ENCODE data around the gene AMOTL1.

Gene AMOTL1

DNA sequence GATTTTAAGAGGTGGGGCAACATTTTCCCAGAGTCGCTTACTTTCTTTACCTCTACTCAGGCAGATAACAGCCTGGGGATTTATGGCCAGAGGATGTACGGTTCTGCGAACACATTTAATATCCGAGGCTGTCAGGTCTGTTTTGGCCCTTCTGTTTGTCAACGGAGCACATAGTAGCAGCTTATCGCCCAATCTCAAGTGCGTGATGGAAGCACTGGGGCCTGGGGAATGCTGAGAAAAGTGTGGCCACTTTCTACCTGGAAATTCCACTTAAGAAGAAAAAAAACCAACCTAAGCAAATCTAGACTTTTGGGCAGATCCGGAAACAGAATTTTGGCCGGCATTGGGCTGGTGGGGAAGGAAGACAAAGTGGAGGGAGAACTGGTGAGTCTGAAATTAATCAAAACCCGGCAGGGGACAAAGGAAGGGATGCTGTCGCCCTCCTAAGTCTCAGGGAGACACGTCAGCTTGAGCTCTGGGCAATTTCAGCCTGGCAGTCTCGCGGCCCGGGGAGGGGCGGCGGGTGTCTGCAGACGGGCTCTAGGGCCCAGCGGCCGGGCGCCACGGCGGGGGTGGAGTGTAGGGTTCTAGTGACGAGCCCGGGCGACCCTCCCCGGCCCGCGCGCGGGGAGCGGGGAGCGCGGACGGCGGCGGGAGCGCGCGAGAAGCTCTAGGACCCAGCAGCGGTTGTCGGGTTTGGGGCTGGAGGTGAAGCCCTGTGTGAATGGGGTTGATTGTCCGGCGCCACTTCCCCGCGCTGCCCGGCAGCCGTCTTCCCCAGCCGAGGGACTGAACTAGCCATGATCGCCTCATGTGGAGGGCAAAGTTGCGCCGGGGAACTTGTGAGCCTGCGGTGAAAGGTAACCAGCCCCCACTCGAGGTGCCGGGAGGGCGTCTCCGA, at the start of gene AMOTL1:
TSS of gene AMOTL1 (plus strand) at position 656 of the 901 bp plus-strand sequence. CDS start at position 812, 156 bp downstream.
- Histone ChIP-seq H3K9ac (ENCODE audit: low read length) (peak within 1 kb of the TSS; percentile 69), H3K4me1 (ENCODE audit: control insufficient read depth, insufficient read depth, low read length) (peaks cover 23% of the 10 kb centered on the region), H3K9me3 (ENCODE audit: control insufficient read depth, low read length) (no peaks in the 10 kb centered on the region), H3K4me3 (ENCODE audit: low read length) (peak within 1 kb of the TSS; percentile 49), H3K36me3 (ENCODE audit: control insufficient read depth, insufficient read depth, low read length) (no peaks in the 10 kb centered on the region), H3K27me3 (ENCODE audit: control insufficient read depth, insufficient read depth, low read length) (peaks cover 8% of the 10 kb centered on the region)

GRCh38 chr11:94719876-94720275, 48.3 kb upstream of the AMOTL1 start:
- Histone ChIP-seq H3K36me3 (ENCODE audit: control insufficient read depth, insufficient read depth, low read length) (no peaks in the 10 kb centered on the region), H3K9ac (ENCODE audit: low read length) (no peak overlapping the region), H3K27me3 (ENCODE audit: control insufficient read depth, insufficient read depth, low read length) (no peaks in the 10 kb centered on the region), H3K9me3 (ENCODE audit: control insufficient read depth, low read length) (no peaks in the 10 kb centered on the region), H3K4me3 (ENCODE audit: low read length) (no peak overlapping the region), H3K4me1 (ENCODE audit: control insufficient read depth, insufficient read depth, low read length) (no peaks in the 10 kb centered on the region)

DNA sequence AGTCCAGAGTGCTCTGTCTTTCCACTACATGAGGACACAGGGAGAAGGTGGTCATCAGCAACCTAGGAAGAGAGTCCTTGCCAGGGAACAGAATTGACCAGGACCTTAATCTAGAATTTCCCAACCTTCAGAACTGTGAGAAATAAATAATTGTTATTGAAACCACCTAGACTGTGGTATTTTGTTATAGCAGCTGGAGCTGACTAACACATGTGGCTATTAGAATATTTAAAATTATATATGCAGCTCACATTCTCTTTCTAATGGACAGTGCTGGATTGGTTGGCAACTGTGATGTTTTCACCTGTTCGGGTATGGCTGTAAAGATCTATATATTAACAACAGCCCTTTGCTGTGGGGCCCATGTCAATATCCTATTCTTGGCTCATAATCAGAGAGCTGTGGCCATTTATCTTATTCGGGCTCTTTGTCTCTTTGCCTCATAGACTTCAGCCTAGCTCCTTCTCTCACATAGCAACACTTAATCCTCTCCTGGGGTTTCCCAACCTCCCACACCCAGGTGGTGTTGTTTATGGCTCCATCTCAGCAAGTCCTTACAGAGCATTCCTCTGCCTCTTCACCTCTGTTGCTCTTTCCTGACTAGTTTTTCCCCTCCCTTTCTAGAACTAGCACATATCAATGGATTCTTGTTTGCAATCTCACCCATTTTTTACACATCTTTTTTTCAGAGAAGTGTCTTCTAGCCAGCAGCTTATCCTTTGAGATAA, 46.4 kb upstream of the AMOTL1 start:
- H3K36me3 ChIP-seq (ENCODE audit: control insufficient read depth, insufficient read depth, low read length) = no peaks in the 10 kb centered on the region
- no peaks in the 10 kb centered on the region for H3K27me3 ChIP-seq (ENCODE audit: control insufficient read depth, insufficient read depth, low read length)
- H3K9ac ChIP-seq (ENCODE audit: low read length) = no peak overlapping the region
- no peaks in the 10 kb centered on the region for H3K4me1 ChIP-seq (ENCODE audit: control insufficient read depth, insufficient read depth, low read length)
- H3K4me3 ChIP-seq (ENCODE audit: low read length) = no peak overlapping the region
- H3K9me3 ChIP-seq (ENCODE audit: control insufficient read depth, low read length) = no peaks in the 10 kb centered on the region

DNA sequence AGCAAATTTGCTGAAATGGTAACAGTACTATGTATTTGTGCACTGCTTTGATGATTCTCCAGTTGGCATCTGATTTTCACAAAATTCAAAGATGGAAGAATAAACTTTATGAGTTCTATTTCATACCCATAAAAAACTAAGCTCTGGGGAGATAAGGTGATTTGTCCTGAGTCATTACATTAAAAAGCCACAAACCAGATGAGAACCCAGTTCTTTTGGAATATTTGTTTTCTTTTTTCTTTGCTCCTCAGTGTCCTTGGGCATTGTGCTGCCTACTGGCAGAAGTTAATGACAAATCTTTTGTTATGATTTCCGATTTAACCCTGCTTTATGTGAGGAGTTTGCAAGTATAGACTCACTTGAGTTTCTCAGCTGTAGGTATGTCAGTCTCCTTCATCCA, 45.4 kb upstream of the AMOTL1 start:
- Histone ChIP-seq H3K36me3 (ENCODE audit: control insufficient read depth, insufficient read depth, low read length) (no peaks in the 10 kb centered on the region), H3K4me3 (ENCODE audit: low read length) (no peak overlapping the region), H3K9ac (ENCODE audit: low read length) (no peak overlapping the region), H3K27me3 (ENCODE audit: control insufficient read depth, insufficient read depth, low read length) (no peaks in the 10 kb centered on the region), H3K9me3 (ENCODE audit: control insufficient read depth, low read length) (no peaks in the 10 kb centered on the region), H3K4me1 (ENCODE audit: control insufficient read depth, insufficient read depth, low read length) (no peaks in the 10 kb centered on the region)

DNA sequence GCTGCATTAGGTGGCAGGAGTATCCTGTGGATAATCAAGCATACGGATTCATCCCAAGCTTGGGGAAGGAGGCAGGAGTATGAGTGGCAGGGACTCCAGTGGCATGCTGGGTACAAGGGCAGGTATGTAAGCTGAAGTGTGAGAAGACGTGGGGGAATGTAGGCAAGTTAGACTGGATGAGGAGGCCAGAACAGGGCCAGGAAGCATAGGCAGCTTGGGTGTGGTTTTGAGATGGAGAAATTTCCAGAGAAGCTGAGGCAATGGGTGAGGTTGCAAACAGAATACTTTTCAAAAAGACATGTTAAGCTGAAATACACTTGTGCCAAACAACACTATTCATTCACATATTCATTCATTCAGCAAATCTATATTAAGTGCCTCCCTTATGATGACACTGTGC, 43.1 kb upstream of the AMOTL1 start:
- Histone ChIP-seq H3K36me3 (ENCODE audit: control insufficient read depth, insufficient read depth, low read length) (no peaks in the 10 kb centered on the region), H3K4me1 (ENCODE audit: control insufficient read depth, insufficient read depth, low read length) (no peaks in the 10 kb centered on the region), H3K9ac (ENCODE audit: low read length) (no peak overlapping the region), H3K27me3 (ENCODE audit: control insufficient read depth, insufficient read depth, low read length) (no peaks in the 10 kb centered on the region), H3K9me3 (ENCODE audit: control insufficient read depth, low read length) (no peaks in the 10 kb centered on the region), H3K4me3 (ENCODE audit: low read length) (no peak overlapping the region)

GRCh38 chr11:94727819-94728218, 40.3 kb upstream of the AMOTL1 start:
- Histone ChIP-seq H3K27me3 (ENCODE audit: control insufficient read depth, insufficient read depth, low read length) (no peaks in the 10 kb centered on the region), H3K36me3 (ENCODE audit: control insufficient read depth, insufficient read depth, low read length) (no peaks in the 10 kb centered on the region), H3K9me3 (ENCODE audit: control insufficient read depth, low read length) (no peaks in the 10 kb centered on the region), H3K4me1 (ENCODE audit: control insufficient read depth, insufficient read depth, low read length) (no peaks in the 10 kb centered on the region), H3K9ac (ENCODE audit: low read length) (no peak overlapping the region), H3K4me3 (ENCODE audit: low read length) (no peak overlapping the region)

- Histone ChIP-seq H3K36me3 (ENCODE audit: control insufficient read depth, insufficient read depth, low read length) (no peaks in the 10 kb centered on the region), H3K27me3 (ENCODE audit: control insufficient read depth, insufficient read depth, low read length) (no peaks in the 10 kb centered on the region), H3K4me1 (ENCODE audit: control insufficient read depth, insufficient read depth, low read length) (no peaks in the 10 kb centered on the region), H3K9ac (ENCODE audit: low read length) (no peak overlapping the region), H3K9me3 (ENCODE audit: control insufficient read depth, low read length) (no peaks in the 10 kb centered on the region), H3K4me3 (ENCODE audit: low read length) (no peak overlapping the region)
Measured at GRCh38 chr11:94728541-94728940, 39.6 kb upstream of the AMOTL1 start.

- H3K9ac ChIP-seq (ENCODE audit: low read length) = no peak overlapping the region
- no peaks in the 10 kb centered on the region for H3K36me3 ChIP-seq (ENCODE audit: control insufficient read depth, insufficient read depth, low read length)
- H3K4me3 ChIP-seq (ENCODE audit: low read length) = no peak overlapping the region
- H3K9me3 ChIP-seq (ENCODE audit: control insufficient read depth, low read length) = no peaks in the 10 kb centered on the region
- no peaks in the 10 kb centered on the region for H3K27me3 ChIP-seq (ENCODE audit: control insufficient read depth, insufficient read depth, low read length)
- no peaks in the 10 kb centered on the region for H3K4me1 ChIP-seq (ENCODE audit: control insufficient read depth, insufficient read depth, low read length)
Measured at GRCh38 chr11:94728966-94729751, 39.0 kb upstream of the AMOTL1 start.

- no peaks in the 10 kb centered on the region for H3K4me1 ChIP-seq (ENCODE audit: control insufficient read depth, insufficient read depth, low read length)
- H3K27me3 ChIP-seq (ENCODE audit: control insufficient read depth, insufficient read depth, low read length) = no peaks in the 10 kb centered on the region
- H3K4me3 ChIP-seq (ENCODE audit: low read length) = no peak overlapping the region
- no peaks in the 10 kb centered on the region for H3K36me3 ChIP-seq (ENCODE audit: control insufficient read depth, insufficient read depth, low read length)
- no peak overlapping the region for H3K9ac ChIP-seq (ENCODE audit: low read length)
- no peaks in the 10 kb centered on the region for H3K9me3 ChIP-seq (ENCODE audit: control insufficient read depth, low read length)
Measured at GRCh38 chr11:94730153-94730552, 38.0 kb upstream of the AMOTL1 start.

DNA sequence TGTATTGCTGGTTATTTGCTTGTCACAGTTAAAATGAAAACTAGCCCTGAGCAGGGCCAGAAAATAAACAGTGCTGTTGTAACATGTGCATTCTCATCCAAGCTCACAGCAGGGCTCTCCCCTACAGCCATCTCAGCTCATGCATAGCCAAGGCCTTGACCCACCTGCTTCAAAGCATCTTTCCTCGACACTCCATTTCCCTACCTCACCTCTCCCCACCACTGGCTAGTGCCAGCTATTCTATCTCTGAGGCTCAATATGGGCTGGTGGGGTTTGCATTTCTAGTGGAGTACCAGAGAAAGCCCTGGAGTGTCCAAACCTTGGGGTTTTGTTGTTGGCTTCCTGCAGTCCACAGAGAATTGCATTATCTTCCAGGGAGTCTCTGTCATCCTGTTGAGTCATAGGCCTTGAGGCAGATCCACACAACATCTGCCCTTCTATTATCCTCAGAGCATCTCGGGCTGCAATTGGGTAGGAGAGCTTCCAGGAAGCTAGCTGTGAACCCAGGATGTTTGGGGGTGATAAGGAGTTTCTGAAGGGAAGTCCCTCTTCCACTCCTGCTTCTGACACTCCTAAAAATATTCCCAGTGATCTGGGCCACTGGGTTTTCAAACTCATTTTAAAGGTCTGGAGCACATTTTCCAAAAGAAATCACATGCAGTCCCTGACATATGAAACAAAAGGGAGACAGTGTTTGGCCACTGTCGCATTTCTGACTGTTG, 36.1 kb upstream of the AMOTL1 start:
- no peaks in the 10 kb centered on the region for H3K4me1 ChIP-seq (ENCODE audit: control insufficient read depth, insufficient read depth, low read length)
- no peak overlapping the region for H3K4me3 ChIP-seq (ENCODE audit: low read length)
- no peaks in the 10 kb centered on the region for H3K9me3 ChIP-seq (ENCODE audit: control insufficient read depth, low read length)
- no peaks in the 10 kb centered on the region for H3K27me3 ChIP-seq (ENCODE audit: control insufficient read depth, insufficient read depth, low read length)
- H3K36me3 ChIP-seq (ENCODE audit: control insufficient read depth, insufficient read depth, low read length) = no peaks in the 10 kb centered on the region
- no peak overlapping the region for H3K9ac ChIP-seq (ENCODE audit: low read length)

- H3K9me3 ChIP-seq (ENCODE audit: control insufficient read depth, low read length) = no peaks in the 10 kb centered on the region
- H3K9ac ChIP-seq (ENCODE audit: low read length) = no peak overlapping the region
- H3K4me1 ChIP-seq (ENCODE audit: control insufficient read depth, insufficient read depth, low read length) = no peaks in the 10 kb centered on the region
- no peak overlapping the region for H3K4me3 ChIP-seq (ENCODE audit: low read length)
- no peaks in the 10 kb centered on the region for H3K36me3 ChIP-seq (ENCODE audit: control insufficient read depth, insufficient read depth, low read length)
- H3K27me3 ChIP-seq (ENCODE audit: control insufficient read depth, insufficient read depth, low read length) = no peaks in the 10 kb centered on the region
Measured at GRCh38 chr11:94732617-94733281, 35.4 kb upstream of the AMOTL1 start.
